Osteocyte (in vitro differentiated cells): ENCODE data around the gene IPO13. TPM values are rescaled to one million over a fixed set of nuclear protein-coding genes. Genes with fewer than 3 reads are reported as not detected.

Experiments used
- DNase-seq: peaks from one replicate; pipeline ENCODE4 v3.0.0; 2021; ENCODE audit warnings: mixed read lengths; ENCODE audit not compliant: unreplicated experiment; ENCODE audit errors: extremely low spot score
- H3K27ac Mint-ChIP-seq: one replicate; pipeline ENCODE4 v1.8.0; 2021; ENCODE audit warnings: mild to moderate bottlenecking, mixed read lengths; ENCODE audit not compliant: unreplicated experiment
- H3K27me3 Mint-ChIP-seq: one replicate; pipeline ENCODE4 v1.8.0; 2021; ENCODE audit warnings: mixed read lengths; ENCODE audit not compliant: unreplicated experiment
- H3K36me3 Mint-ChIP-seq: one replicate; pipeline ENCODE4 v1.8.0; 2021; ENCODE audit warnings: mixed read lengths; ENCODE audit not compliant: unreplicated experiment
- H3K4me1 Mint-ChIP-seq: one replicate; pipeline ENCODE4 v1.8.0; 2021; ENCODE audit warnings: mixed read lengths; ENCODE audit not compliant: unreplicated experiment
- H3K4me3 Mint-ChIP-seq: one replicate; pipeline ENCODE4 v1.8.0; 2021; ENCODE audit warnings: mild to moderate bottlenecking, moderate library complexity, mixed read lengths; ENCODE audit not compliant: unreplicated experiment
- H3K9me3 Mint-ChIP-seq: one replicate; pipeline ENCODE4 v1.8.0; 2021; ENCODE audit warnings: mixed read lengths; ENCODE audit not compliant: unreplicated experiment
- CTCF ChIP-seq: fragments of 200-600 bp; sonication (generic); IDR thresholded peaks from 2 replicates; pipeline ENCODE4 v1.5.0; 2021; ENCODE audit warnings: antibody characterized with exemption, mild to moderate bottlenecking, moderate library complexity
- total RNA-seq: library from RNA; stranded (reverse); gene quantifications from 2 replicates; pipeline ENCODE4 v1.2.1, GENCODE V29; 2021

Gene IPO13
- total RNA-seq, 1 donor from 2014 or later, result 40.8 TPM

DNA sequence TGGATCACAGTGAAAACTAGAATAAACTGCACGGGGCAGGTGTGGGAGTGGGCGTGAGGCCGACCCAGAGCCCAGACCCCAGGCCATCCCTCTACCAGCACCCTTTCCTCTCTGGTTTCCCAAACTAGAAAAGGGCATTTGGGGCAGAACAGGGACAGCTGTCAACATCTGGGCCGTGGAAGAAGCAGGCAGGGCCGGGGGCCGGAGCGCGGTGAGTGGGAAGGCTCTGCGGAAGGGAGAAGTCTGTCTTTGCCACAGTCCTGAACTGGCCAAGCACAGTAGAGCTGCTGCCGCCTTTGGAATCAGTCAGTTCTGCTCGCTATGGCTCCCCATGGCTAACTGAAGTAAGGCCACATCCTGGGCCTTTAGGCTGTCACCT, 51.2 kb downstream of the IPO13 start:
- Mint-ChIP-seq H3K27ac (no peak overlapping the region), H3K9me3 (no peaks in the 10 kb centered on the region), H3K4me1 (peaks cover 3% of the 10 kb centered on the region), H3K27me3 (no peaks in the 10 kb centered on the region), H3K4me3 (no peak overlapping the region), H3K36me3 (peaks cover 13% of the 10 kb centered on the region)
- no peak for DNase-seq
- no peak for TF ChIP-seq CTCF

DNA sequence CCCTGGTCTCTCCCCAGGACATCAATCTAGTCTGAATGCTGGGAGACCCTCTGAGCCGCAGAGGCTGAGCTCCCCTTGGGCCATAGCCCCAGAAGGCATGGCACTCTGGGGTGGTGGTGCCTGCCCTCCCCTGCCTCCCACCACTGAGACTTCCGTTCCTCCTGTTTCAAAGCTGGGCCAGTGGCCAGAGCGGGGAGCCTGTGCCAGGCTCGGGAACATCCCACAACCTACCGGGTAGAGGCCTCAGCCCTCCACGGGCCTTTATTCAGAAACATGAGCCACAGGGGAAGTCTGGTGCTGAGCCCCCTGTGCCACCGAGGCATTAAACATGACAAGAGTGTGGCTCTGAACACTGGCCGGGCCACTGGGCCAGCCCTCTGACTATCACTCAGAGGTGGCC, 52.7 kb downstream of the IPO13 start:
- TF ChIP-seq CTCF, result no peak
- no peak overlapping the region for H3K4me3 Mint-ChIP-seq
- no peak for DNase-seq
- no peak overlapping the region for H3K27ac Mint-ChIP-seq
- H3K36me3 Mint-ChIP-seq, result peaks cover 15% of the 10 kb centered on the region
- H3K4me1 Mint-ChIP-seq, result peaks cover 3% of the 10 kb centered on the region
- no peaks in the 10 kb centered on the region for H3K27me3 Mint-ChIP-seq
- H3K9me3 Mint-ChIP-seq, result no peaks in the 10 kb centered on the region

- no peak for DNase-seq
- Mint-ChIP-seq H3K27ac (no peak overlapping the region), H3K36me3 (peaks cover 19% of the 10 kb centered on the region), H3K27me3 (no peaks in the 10 kb centered on the region), H3K4me3 (no peak overlapping the region), H3K4me1 (no peaks in the 10 kb centered on the region), H3K9me3 (no peaks in the 10 kb centered on the region)
- no peak for TF ChIP-seq CTCF
These were observed 53.4 kb downstream of the IPO13 start for GRCh38 chr1:44000122-44000665.

DNA sequence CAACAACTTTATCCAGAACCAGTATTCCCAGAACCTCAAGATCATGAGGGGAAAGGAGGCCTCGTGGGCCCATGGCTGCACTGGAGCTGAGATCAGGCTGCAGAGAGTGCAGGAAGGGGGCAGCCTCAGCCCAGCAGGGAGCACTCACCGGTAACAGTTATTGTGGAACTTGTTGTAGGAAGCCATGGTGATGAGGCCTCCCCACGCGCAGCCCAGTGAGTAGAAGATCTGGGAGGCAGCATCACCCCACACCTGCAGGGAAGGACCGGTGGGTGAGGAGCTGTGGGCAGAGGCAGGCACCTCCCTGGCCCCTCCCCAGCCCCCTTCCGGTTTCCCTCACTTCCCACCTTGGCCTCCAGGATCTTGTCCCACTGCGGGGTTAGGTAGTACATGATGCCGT, 55.4 kb downstream of the IPO13 start:
- Mint-ChIP-seq H3K9me3 (no peaks in the 10 kb centered on the region), H3K27me3 (no peaks in the 10 kb centered on the region)

DNA sequence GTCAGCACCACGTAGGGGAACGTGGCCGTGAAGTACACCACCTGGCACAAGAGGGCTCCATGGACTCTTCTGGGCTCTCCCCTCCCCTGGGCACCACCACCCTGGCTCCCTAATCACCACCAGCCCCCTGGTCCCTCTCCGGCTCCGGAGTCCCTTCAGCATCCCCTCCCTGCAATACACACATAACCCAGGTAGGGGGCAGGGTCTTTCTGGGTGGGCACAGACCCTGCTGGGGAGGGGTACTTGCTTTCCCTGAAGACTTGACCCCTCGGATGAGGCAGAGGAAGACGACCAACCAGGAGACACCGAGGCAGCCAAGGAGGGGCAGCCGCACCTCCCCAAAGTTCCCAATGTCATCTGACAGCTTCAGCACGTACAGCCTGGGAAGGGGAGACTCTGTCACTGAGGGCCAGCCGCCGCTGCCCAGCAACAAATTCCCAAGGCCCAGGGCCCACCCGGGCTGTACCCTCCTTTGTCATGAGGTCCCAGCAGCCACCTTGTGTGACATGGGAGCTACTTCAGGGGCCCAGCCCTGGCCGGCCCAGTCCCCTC, 55.9 kb downstream of the IPO13 start:
- H3K4me3 Mint-ChIP-seq, result no peak overlapping the region
- no peak overlapping the region for H3K27ac Mint-ChIP-seq
- H3K36me3 Mint-ChIP-seq, result peaks cover 22% of the 10 kb centered on the region
- no peaks in the 10 kb centered on the region for H3K9me3 Mint-ChIP-seq
- H3K27me3 Mint-ChIP-seq, result no peaks in the 10 kb centered on the region
- DNase-seq, result no peak
- H3K4me1 Mint-ChIP-seq, result peaks cover 6% of the 10 kb centered on the region
- peak; percentile 23 for TF ChIP-seq CTCF

More for the DNA sequence above, 55.4 kb downstream of the IPO13 start:
- Mint-ChIP-seq H3K36me3 (peaks cover 22% of the 10 kb centered on the region), H3K27ac (no peak overlapping the region), H3K4me3 (no peak overlapping the region), H3K4me1 (peaks cover 6% of the 10 kb centered on the region)
- no peak for TF ChIP-seq CTCF
- no peak for DNase-seq
